PC-9 (cell line): ENCODE results near the gene SEC22A. TPM values are rescaled to one million over a fixed set of nuclear protein-coding genes. Genes with fewer than 3 reads are reported as not detected.

Experiments
- BruUV-seq: library from RNA; stranded (reverse); fragments of 400-500 nt; replicated peaks from 2 replicates; lab custom pipeline; 2021; lab: Mats Ljungman, UMichigan
- CTCF ChIA-PET: fragments of 300-600 bp; sonication (Branson Sonifier 250); formaldehyde crosslinking; loops from one replicate; lab custom pipeline; 2022; ENCODE audit warnings: antibody characterized with exemption; lab: Charles Lee
- POLR2A ChIA-PET: fragments of 300-600 bp; sonication (Branson Sonifier 250); formaldehyde crosslinking; loops from one replicate; lab custom pipeline; 2022; ENCODE audit warnings: antibody characterized with exemption; ENCODE audit not compliant: unreplicated experiment; lab: Charles Lee
- DNase-seq, 2 experiments: peaks; one replicate each; pipeline versions ENCODE4 v3.0.0 to v3.0.0-alpha.2; 2015 to 2022; ENCODE audit warnings: mixed read lengths in 1 of 2
- H2AFZ ChIP-seq: fragments of 200-600 bp; sonication (generic); 2 replicates; pipeline ENCODE4 v1.8.1; 2017; ENCODE audit warnings: antibody characterized with exemption
- H3F3A ChIP-seq: fragments of 200-600 bp; sonication (generic); 2 replicates; pipeline ENCODE4 v1.8.1; 2017; ENCODE audit warnings: antibody characterized with exemption, mild to moderate bottlenecking, low read depth; ENCODE audit not compliant: insufficient read depth
- H3K27ac ChIP-seq: fragments of 200-600 bp; sonication (generic); 2 replicates; pipeline ENCODE4 v1.6.1; 2016; ENCODE audit warnings: mixed run types
- H3K27me3 ChIP-seq: fragments of 200-600 bp; sonication (generic); 2 replicates; pipeline ENCODE4 v1.6.1; 2016; ENCODE audit warnings: low read depth, mixed run types; ENCODE audit not compliant: insufficient read depth
- H3K36me3 ChIP-seq: fragments of 200-600 bp; sonication (generic); 2 replicates; pipeline ENCODE4 v1.6.1; 2016; ENCODE audit warnings: low read depth, mixed run types
- H3K4me1 ChIP-seq: fragments of 200-600 bp; sonication (generic); replicated peaks from 2 replicates; pipeline ENCODE4 v1.6.1; 2016; ENCODE audit warnings: mixed run types; ENCODE audit not compliant: insufficient read depth
- H3K4me2 ChIP-seq: fragments of 200-600 bp; sonication (generic); 2 replicates; pipeline ENCODE4 v1.6.1; 2017; ENCODE audit warnings: mixed run types
- H3K4me3 ChIP-seq: fragments of 200-600 bp; sonication (generic); 2 replicates; pipeline ENCODE4 v1.6.1; 2016; ENCODE audit warnings: mixed run types
- H3K79me2 ChIP-seq: fragments of 200-600 bp; sonication (generic); 2 replicates; pipeline ENCODE4 v1.6.1; 2017; ENCODE audit warnings: low read depth, mixed run types
- H3K9me2 ChIP-seq: fragments of 200-600 bp; sonication (generic); 2 replicates; pipeline ENCODE4 v1.8.1; 2017; ENCODE audit warnings: mild to moderate bottlenecking; ENCODE audit not compliant: insufficient read depth
- H3K9me3 ChIP-seq: fragments of 200-600 bp; sonication (generic); 2 replicates; pipeline ENCODE4 v1.8.1; 2016; ENCODE audit warnings: low read depth; ENCODE audit not compliant: insufficient read depth
- H4K20me1 ChIP-seq: fragments of 200-600 bp; sonication (generic); 2 replicates; pipeline ENCODE4 v1.8.1; 2017; ENCODE audit not compliant: insufficient read depth
- EZH2 ChIP-seq: fragments of 200-600 bp; sonication (generic); IDR thresholded peaks from 2 replicates; pipeline ENCODE4 v1.8.0; 2017; ENCODE audit warnings: antibody characterized with exemption, low read depth
- intact Hi-C: fragments of 100-400 bp; cut with micrococcal nuclease; formaldehyde crosslinking; loops from one replicate; pipeline ENCODE4 v1.10.0; 2022; ENCODE audit not compliant: unreplicated experiment
- total RNA-seq: library from RNA; stranded (reverse); gene quantifications from 2 replicates; pipeline ENCODE4 v1.2.3, GENCODE V29; 2021
- TF ChIP-seq, protein P1 (sequence below): fragments of 200-600 bp; sonication (generic); conservative IDR thresholded peaks from 2 replicates; pipeline ENCODE4 v1.6.1; 2017; ENCODE audit warnings: mixed run types, antibody characterized with exemption, mild to moderate bottlenecking, moderate library complexity

Gene SEC22A
- total RNA-seq, 1 experiment from 2014 or later: 20.2 TPM

DNA sequence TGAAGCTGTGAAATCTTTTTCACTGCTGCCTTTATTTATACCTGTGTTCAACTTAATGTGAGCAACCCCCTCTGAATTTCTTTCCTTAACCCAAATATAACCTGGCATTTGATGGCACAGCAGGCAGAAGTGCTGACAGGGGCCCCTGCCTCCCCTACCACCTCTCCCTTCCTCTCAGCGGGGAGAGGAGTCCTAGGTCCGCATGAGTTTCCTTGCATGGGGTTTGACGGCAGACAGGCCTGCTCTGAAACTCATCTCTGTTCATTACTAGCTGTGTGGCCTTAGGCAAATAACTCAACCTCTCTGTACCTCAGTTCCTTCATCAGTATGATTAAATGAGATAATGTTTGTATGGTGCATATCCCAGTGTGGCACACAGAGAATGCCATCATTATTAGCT is 79.7 kb downstream of the SEC22A start:
- Histone ChIP-seq H3K9me2 (no peaks in the 10 kb centered on the region), H3K27ac (no peak overlapping the region), H3K36me3 (no peaks in the 10 kb centered on the region), H3K27me3 (no peaks in the 10 kb centered on the region), H3K4me1 (peaks cover 8% of the 10 kb centered on the region; the same call in 1 of the 2 replicates), H3K9me3 (no peaks in the 10 kb centered on the region), H3K4me3 (no peak overlapping the region), H2AFZ (no peak overlapping the region), H3F3A (no peaks in the 10 kb centered on the region), H3K4me2 (no peak overlapping the region), H3K79me2 (no peaks in the 10 kb centered on the region), H4K20me1 (no peaks in the 10 kb centered on the region; the same call in none of the 2 replicates)
- no TSS peak for BruUV-seq
- ChIA-PET CTCF (no interaction called here), POLR2A (no interaction called here)
- DNase-seq: no peak
- intact Hi-C loops: no loop called here
- no peak for TF ChIP-seq EZH2
- TF ChIP-seq, protein P1, sequence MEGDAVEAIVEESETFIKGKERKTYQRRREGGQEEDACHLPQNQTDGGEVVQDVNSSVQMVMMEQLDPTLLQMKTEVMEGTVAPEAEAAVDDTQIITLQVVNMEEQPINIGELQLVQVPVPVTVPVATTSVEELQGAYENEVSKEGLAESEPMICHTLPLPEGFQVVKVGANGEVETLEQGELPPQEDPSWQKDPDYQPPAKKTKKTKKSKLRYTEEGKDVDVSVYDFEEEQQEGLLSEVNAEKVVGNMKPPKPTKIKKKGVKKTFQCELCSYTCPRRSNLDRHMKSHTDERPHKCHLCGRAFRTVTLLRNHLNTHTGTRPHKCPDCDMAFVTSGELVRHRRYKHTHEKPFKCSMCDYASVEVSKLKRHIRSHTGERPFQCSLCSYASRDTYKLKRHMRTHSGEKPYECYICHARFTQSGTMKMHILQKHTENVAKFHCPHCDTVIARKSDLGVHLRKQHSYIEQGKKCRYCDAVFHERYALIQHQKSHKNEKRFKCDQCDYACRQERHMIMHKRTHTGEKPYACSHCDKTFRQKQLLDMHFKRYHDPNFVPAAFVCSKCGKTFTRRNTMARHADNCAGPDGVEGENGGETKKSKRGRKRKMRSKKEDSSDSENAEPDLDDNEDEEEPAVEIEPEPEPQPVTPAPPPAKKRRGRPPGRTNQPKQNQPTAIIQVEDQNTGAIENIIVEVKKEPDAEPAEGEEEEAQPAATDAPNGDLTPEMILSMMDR: no peak

DNA sequence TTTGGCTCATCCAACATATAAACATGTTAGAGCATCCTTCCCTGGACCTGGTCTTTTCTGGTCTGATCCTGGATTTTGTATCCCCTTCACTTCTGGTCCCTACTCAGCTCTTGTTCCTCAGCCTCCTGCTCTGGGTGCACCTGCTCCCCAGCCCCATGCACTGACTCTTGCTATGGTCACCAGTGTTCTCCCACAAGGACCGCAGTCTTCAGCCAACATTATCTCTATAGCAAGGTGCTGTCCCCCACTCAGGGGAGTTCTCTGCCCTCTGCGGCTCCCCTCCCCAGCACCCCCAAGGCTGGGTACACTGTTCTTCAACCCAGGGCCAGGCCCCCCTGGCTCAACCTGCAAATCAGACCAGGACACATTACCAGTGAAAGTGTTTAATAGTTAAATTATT is 80.2 kb downstream of the SEC22A start:
- Histone ChIP-seq H3K4me3 (no peak overlapping the region), H3K79me2 (no peaks in the 10 kb centered on the region), H3K27me3 (no peaks in the 10 kb centered on the region), H4K20me1 (no peaks in the 10 kb centered on the region; the same call in none of the 2 replicates), H3K4me2 (no peak overlapping the region), H3K9me2 (no peaks in the 10 kb centered on the region), H3K4me1 (peaks cover 8% of the 10 kb centered on the region; the same call in 1 of the 2 replicates), H2AFZ (no peak overlapping the region), H3K36me3 (no peaks in the 10 kb centered on the region), H3K27ac (no peak overlapping the region), H3F3A (no peaks in the 10 kb centered on the region), H3K9me3 (no peaks in the 10 kb centered on the region)
- ChIA-PET POLR2A (no interaction called here), CTCF (no interaction called here)
- no peak for DNase-seq
- intact Hi-C loops: no loop called here
- no TSS peak for BruUV-seq
- no peak for TF ChIP-seq EZH2
- TF ChIP-seq, protein P1: no peak

DNA sequence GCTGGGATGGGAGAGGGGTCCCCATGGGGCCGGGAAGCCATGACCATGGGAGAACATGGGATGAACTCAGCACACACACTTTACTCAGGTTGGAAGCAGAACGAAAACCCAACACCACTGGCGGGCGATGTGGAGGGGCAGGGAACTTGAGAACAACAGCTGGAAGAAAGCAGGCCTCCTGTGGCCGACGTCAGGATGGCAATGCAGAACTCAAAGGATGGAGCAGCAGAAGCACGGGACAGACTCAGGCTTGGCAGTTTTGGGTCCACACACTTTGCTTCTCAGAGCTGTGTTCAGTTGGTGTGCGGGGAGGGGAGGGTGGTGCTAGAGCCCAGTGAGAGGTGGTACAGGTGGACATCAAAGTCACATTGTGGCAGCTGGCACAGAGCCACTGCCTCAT is 80.7 kb downstream of the SEC22A start:
- Histone ChIP-seq H3K79me2 (no peaks in the 10 kb centered on the region), H3K4me1 (peaks cover 8% of the 10 kb centered on the region; the same call in 1 of the 2 replicates), H3K9me2 (no peaks in the 10 kb centered on the region), H3F3A (no peaks in the 10 kb centered on the region), H2AFZ (no peak overlapping the region), H4K20me1 (no peaks in the 10 kb centered on the region; the same call in none of the 2 replicates), H3K9me3 (no peaks in the 10 kb centered on the region), H3K27me3 (no peaks in the 10 kb centered on the region), H3K4me3 (no peak overlapping the region), H3K27ac (no peak overlapping the region), H3K36me3 (no peaks in the 10 kb centered on the region), H3K4me2 (no peak overlapping the region)
- POLR2A ChIA-PET: no interaction called here
- CTCF ChIA-PET: no interaction called here
- no TSS peak for BruUV-seq
- no peak for DNase-seq
- intact Hi-C loops: no loop called here
- TF ChIP-seq, protein P1: no peak
- TF ChIP-seq EZH2: no peak
